ENCODE measurements around the gene GABRR2.

Gene GABRR2

DNA sequence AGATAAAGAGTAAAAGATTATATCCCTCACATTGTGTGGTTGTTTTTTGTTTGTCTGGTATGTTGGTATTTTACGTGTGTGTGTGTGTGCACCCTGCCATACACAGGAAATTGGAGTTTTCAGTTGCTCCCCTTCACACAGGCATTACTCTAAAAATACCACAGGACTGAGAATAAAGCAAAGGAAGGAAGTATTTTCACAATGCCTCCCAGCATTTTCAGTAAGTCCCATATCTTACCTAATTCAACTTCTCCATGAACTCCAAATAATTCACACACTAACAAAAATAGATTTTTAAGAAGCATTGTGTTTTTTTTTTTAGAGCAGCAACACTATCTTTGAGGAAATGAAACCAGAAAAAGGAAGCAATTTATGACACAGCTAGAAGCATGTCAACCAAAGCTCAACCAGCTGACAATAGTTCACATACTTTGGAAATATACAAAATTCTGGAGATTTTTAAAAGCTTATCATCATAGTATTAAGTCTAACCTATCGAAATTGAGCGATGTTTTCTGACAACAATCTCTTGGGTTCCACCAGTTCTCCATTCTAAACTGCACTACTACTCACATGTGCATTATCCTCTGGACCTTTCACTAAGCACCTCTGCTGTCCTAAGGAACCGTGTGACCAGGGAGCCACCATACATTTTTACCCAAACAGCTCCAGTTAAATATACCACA, 35.3 kb upstream of the GABRR2 start:
- POLR2A ChIA-PET = interaction anchor here (0.6 kb wide), 1 partner anchor 374 kb away, joined by 3 read pairs; no protein-coding TSS in a partner anchor
- no peak for DNase-seq (ENCODE audit: extremely low spot score)
- TF ChIP-seq HDGF (IDR thresholded peaks at IDR 0.05; ENCODE audit: borderline replicate concordance) (no peak), ARNT (IDR thresholded peaks at IDR 0.05) (no peak), FOXK2 (IDR thresholded peaks at IDR 0.05) (no peak), TARDBP (IDR thresholded peaks at IDR 0.05) (no peak)
- CTCF ChIA-PET = interaction anchor here (1.7 kb wide), 1 partner anchor 22 kb away, joined by 7 read pairs; no protein-coding TSS in a partner anchor

DNA sequence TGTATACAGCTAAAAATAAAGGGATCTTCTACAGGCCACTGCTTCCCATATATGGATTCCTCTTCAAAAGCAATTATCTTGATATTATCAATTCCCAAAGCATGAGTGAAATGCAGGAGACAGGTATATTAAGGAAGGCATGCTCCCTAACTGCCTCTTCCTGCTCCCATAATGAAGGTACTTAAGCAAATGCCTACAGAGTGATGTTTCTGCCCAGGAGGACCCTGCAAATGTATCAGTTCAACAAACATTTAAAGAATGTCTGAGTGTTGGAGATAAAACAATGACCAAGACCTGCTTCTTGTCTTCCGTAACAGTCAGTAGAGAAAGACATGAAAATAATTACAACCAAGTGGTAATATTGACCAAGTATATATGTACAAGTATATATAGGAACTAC, 33.3 kb upstream of the GABRR2 start:
- no peak for DNase-seq (ENCODE audit: extremely low spot score)
- TF ChIP-seq TARDBP (IDR thresholded peaks at IDR 0.05) (no peak), ELF4 (IDR thresholded peaks at IDR 0.05) (no peak), ZNF384 (IDR thresholded peaks at IDR 0.05) (no peak), FOXM1 (IDR thresholded peaks at IDR 0.05; ENCODE audit: borderline replicate concordance) (no peak), NFRKB (IDR thresholded peaks at IDR 0.05) (no peak), L3MBTL2 (conservative IDR thresholded peaks at IDR 0.05) (no peak), CTBP1 (IDR thresholded peaks at IDR 0.05; ENCODE audit: borderline replicate concordance) (no peak), FOXA1 (IDR thresholded peaks at IDR 0.05) (no peak)
- POLR2A ChIA-PET = interaction anchor here (1.1 to 1.6 kb wide), 3 partner anchors 9 to 268 kb away, joined by 3 to 4 read pairs (median 3); partner anchors contain the start of gene PNRC1
- CTCF ChIA-PET = interaction anchor here (0.6 to 0.9 kb wide), 4 partner anchors 19 to 330 kb away, joined by 3 to 4 read pairs (median 3); no protein-coding TSS in a partner anchor

DNA sequence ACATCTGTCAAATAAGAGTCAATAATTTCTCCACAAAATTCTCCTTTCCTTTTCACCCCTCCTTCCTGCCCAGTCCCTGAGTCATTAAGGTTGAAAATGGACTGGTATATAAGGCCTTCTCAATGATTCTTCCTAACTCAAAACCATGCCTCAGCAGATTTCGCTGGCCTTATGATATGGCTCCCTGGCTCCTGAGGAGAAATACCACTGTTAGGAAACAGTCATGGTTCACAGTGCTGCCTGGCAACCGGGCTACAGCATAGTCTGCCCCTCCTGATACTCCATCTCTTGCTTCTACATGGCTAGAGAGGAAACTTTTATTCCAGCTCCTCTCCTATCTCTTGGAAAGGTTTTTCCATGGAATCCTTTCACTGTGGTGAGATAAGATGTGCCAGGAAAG, 32.7 kb upstream of the GABRR2 start:
- TF ChIP-seq ZNF384 (IDR thresholded peaks at IDR 0.05) (no peak), FOXA1 (IDR thresholded peaks at IDR 0.05) (no peak), ELF4 (IDR thresholded peaks at IDR 0.05) (no peak), FOXK2 (IDR thresholded peaks at IDR 0.05) (no peak)
- TF ChIP-seq, protein P1, sequence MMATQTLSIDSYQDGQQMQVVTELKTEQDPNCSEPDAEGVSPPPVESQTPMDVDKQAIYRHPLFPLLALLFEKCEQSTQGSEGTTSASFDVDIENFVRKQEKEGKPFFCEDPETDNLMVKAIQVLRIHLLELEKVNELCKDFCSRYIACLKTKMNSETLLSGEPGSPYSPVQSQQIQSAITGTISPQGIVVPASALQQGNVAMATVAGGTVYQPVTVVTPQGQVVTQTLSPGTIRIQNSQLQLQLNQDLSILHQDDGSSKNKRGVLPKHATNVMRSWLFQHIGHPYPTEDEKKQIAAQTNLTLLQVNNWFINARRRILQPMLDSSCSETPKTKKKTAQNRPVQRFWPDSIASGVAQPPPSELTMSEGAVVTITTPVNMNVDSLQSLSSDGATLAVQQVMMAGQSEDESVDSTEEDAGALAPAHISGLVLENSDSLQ (IDR thresholded peaks at IDR 0.05) = no peak
- ChIA-PET POLR2A (interaction anchor here (0.8 to 1.6 kb wide), 4 partner anchors 9 to 385 kb away, joined by 3 to 5 read pairs (median 4); partner anchors contain the start of genes PNRC1 and RNGTT), CTCF (interaction anchor here (0.6 to 0.8 kb wide), 2 partner anchors 20 to 283 kb away, joined by 3 read pairs; no protein-coding TSS in a partner anchor)
- DNase-seq (ENCODE audit: extremely low spot score) = no peak

DNA sequence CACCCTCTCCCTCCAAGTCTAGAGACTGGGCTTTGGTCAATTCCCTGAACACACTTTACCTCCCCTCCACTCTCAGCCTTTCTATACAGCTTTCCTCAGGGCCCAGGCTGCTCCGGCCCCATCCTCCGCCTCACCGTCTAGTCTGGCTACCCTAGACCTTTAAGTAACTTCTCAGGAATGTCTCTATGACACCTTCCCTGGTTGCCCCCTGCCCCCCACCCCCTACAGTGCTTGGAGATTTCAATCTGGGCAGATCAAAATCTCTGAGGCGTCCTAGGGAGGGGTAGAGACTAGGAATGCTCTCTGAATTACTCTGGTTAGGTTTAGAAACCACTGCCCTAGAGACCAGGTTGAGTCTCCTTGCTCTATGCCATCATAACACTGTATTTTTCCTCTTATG, 31.3 kb upstream of the GABRR2 start:
- ChIA-PET CTCF (interaction anchor here (0.6 to 1.1 kb wide), 3 partner anchors 22 to 254 kb away, joined by 3 to 6 read pairs (median 3); no protein-coding TSS in a partner anchor), POLR2A (no interaction called here)
- TF ChIP-seq SP1 (IDR thresholded peaks at IDR 0.05) (no peak), BHLHE40 (IDR thresholded peaks at IDR 0.05; ENCODE audit: borderline replicate concordance) (no peak), LEF1 (IDR thresholded peaks at IDR 0.05; ENCODE audit: borderline replicate concordance) (no peak), NFRKB (IDR thresholded peaks at IDR 0.05) (no peak), ELF4 (IDR thresholded peaks at IDR 0.05) (no peak)
- TF ChIP-seq, protein P1 (IDR thresholded peaks at IDR 0.05) = no peak
- DNase-seq (ENCODE audit: extremely low spot score) = no peak

DNA sequence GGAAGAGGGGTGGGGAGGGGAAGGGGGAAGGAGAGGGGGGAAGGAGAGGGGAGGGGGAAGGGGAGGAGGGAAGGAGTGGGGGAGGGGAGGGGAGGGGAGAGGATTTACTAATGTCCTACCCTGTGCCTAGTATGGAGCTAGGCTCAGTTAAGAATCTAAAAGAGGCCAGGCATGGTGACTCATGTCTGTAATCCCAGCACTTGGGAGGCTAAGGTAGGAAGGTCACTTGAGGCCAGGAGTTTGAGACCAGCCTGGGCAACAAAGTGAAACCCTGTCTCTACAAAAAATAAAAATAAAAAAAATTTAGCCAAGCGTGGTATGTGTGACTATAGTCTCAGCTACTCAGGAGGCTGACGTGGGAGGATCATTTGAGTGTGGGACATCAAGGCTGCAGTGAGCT, 24.5 kb upstream of the GABRR2 start:
- ChIA-PET POLR2A (no interaction called here), CTCF (no interaction called here)
- DNase-seq (ENCODE audit: extremely low spot score) = no peak
- TF ChIP-seq HDGF (IDR thresholded peaks at IDR 0.05; ENCODE audit: borderline replicate concordance) (no peak), ELF4 (IDR thresholded peaks at IDR 0.05) (no peak; the same call in 1 of the 2 replicates), FOXM1 (IDR thresholded peaks at IDR 0.05; ENCODE audit: borderline replicate concordance) (no peak), BHLHE40 (IDR thresholded peaks at IDR 0.05; ENCODE audit: borderline replicate concordance) (no peak), SP1 (IDR thresholded peaks at IDR 0.05) (no peak)

DNA sequence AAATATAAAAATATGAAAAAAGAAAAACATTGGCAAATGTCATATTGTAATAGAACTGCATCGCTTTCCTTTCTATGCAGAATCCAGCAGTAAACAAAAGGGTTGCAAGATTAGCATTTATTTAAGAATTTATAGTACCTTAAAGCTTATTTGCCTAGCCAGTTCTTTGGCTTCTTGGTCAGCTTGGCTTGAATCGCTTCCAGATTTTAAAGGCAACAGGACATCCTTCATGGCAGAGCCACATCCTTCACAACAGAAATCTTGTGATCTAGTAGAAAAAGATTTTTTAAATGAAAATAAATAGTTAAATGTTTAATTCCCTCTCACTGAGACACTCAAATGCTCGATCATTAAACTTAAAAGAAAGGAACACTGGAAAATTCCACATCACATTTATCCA, 20.1 kb upstream of the GABRR2 start:
- POLR2A ChIA-PET = no interaction called here
- TF ChIP-seq LEF1 (IDR thresholded peaks at IDR 0.05; ENCODE audit: borderline replicate concordance) (no peak), HDGF (IDR thresholded peaks at IDR 0.05; ENCODE audit: borderline replicate concordance) (no peak), FOXK2 (IDR thresholded peaks at IDR 0.05) (no peak), ZNF384 (IDR thresholded peaks at IDR 0.05) (no peak), ARNT (IDR thresholded peaks at IDR 0.05) (no peak), FOXM1 (IDR thresholded peaks at IDR 0.05; ENCODE audit: borderline replicate concordance) (no peak), ELF4 (IDR thresholded peaks at IDR 0.05) (no peak), SP1 (IDR thresholded peaks at IDR 0.05) (no peak), SUZ12 (IDR thresholded peaks at IDR 0.05) (no peak), L3MBTL2 (conservative IDR thresholded peaks at IDR 0.05) (no peak), BHLHE40 (IDR thresholded peaks at IDR 0.05; ENCODE audit: borderline replicate concordance) (no peak), FOXA1 (IDR thresholded peaks at IDR 0.05) (no peak), CTBP1 (IDR thresholded peaks at IDR 0.05; ENCODE audit: borderline replicate concordance) (no peak), TARDBP (IDR thresholded peaks at IDR 0.05) (no peak)
- TF ChIP-seq, protein P1 (IDR thresholded peaks at IDR 0.05) = no peak
- DNase-seq (ENCODE audit: extremely low spot score) = no peak
- CTCF ChIA-PET = no interaction called here

DNA sequence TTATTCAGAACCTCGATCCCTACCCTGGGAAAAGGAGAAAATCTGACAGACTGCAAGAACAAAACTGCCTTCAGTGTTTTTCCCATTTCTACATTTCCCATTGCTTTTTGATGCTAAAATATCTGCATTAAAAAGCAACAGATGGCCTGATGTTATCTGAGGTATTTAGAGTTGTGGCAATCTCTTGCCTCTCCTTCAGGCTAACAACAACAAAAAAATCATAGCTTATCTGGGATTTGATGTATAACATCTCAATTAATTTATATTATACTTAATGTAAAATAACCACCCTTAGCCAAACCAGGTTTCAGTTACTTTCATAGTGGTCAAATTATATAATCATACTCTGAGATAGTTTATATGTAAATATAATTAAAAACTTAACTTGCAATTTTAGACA, 15.8 kb upstream of the GABRR2 start:
- no peak for TF ChIP-seq FOXK2 (IDR thresholded peaks at IDR 0.05)
- TF ChIP-seq, protein P1 (IDR thresholded peaks at IDR 0.05) = no peak
- TF ChIP-seq HDGF (IDR thresholded peaks at IDR 0.05; ENCODE audit: borderline replicate concordance) = no peak
- no peak for TF ChIP-seq LEF1 (IDR thresholded peaks at IDR 0.05; ENCODE audit: borderline replicate concordance)
- no peak for TF ChIP-seq FOXA1 (IDR thresholded peaks at IDR 0.05)
- no peak for TF ChIP-seq TARDBP (IDR thresholded peaks at IDR 0.05)
- TF ChIP-seq L3MBTL2 (conservative IDR thresholded peaks at IDR 0.05) = no peak
- no peak for TF ChIP-seq ELF4 (IDR thresholded peaks at IDR 0.05)
- TF ChIP-seq BHLHE40 (IDR thresholded peaks at IDR 0.05; ENCODE audit: borderline replicate concordance) = no peak
- no peak for TF ChIP-seq NFRKB (IDR thresholded peaks at IDR 0.05)
- TF ChIP-seq FOXM1 (IDR thresholded peaks at IDR 0.05; ENCODE audit: borderline replicate concordance) = no peak
- TF ChIP-seq ARNT (IDR thresholded peaks at IDR 0.05) = no peak
- no peak for TF ChIP-seq SP1 (IDR thresholded peaks at IDR 0.05)
- no peak for TF ChIP-seq ZNF384 (IDR thresholded peaks at IDR 0.05)
- TF ChIP-seq CTBP1 (IDR thresholded peaks at IDR 0.05; ENCODE audit: borderline replicate concordance) = no peak
- TF ChIP-seq SUZ12 (IDR thresholded peaks at IDR 0.05) = no peak
- ChIA-PET POLR2A (no interaction called here), CTCF (no interaction called here)
- DNase-seq (ENCODE audit: extremely low spot score) = no peak

All from HEK293T (cell line).